ENCODE data around the gene COPS6. TPM values are rescaled to one million over a fixed set of nuclear protein-coding genes. Genes with fewer than 3 reads are reported as not detected.

Gene COPS6
- 143 to 198 TPM (median 176 TPM) in 5 replicates for total RNA-seq (2022; extraction: Qiagen RNA extraction; ENCODE audit: low read depth)

DNA sequence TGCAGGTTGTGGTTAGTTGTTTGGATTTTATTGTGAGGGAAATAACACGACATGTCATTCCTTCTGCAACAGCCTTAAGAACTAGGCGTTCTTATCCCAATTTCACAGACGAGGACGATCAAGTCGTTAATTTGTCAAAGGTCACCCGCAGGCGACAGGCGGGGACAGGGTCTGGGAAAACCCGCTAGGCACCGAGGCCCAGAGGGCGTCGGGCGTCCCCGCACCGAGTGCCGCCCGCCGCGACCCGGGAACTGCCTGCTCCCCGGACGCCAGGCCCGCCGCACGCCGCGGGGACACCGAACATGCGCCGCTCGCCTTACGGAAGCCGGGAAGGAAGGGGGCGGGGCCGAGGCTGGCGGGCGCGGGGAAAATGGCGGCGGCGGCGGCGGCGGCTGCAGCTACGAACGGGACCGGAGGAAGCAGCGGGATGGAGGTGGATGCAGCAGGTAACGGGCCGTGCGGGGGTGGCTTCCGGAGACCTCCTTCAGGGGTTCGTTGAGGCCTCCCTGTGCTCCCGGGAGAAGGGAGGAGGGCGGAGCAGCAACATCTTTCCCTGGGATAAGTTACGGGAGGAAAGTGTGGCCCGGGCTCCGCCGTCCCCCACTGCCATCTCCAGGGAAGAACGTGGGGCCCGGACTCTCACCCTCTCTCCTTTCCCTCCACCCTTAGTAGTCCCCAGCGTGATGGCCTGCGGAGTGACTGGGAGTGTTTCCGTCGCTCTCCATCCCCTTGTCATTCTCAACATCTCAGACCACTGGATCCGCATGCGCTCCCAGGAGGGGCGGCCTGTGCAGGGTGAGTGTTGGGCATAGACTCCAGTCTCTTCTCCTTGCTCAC is at the start of gene COPS6:
TSS of gene COPS6 (plus strand) at position 349 of the 837 bp plus-strand sequence. CDS start at position 371, 22 bp downstream.

DNA sequence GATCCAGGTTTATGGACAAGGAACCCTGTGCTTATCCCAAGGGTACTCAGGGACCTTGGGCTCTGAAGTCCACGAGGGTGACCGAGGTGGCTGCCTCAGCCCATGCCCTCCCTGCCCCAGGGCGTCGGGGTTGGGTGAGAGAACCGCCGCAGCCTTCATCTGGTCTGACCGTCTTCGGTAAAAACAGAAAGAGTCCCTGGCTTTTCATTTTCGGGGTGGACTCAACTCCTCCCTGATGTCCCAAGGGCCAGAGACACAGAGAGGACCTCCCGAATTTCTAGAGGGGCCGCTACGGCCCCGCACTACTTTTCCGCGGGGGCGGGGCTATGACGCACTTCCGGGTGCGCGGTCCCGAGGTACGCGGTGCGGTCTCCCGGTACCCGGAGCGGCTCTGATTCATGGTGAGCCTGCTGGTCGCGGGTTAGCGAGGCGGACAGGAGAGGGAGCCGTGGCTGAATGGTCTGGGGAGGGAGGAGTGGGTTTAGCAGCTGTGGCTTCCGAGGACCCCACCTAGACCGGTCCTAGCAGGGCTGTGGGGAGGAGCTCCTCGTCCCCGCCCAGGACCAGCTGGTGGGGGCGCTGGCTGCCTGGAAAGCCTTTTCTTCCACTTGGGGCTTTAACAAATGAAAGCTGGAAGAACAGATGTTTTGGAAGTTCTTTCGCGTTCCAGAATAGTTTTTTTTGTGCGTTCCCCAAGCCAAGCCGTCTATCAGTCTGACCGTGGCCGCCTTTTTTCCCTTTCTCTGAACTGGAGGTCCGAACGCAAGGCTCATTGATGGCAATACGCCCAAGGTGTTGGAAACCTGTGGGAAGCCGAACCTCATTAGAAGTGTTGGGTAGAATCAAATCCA is 39.1 kb upstream of the COPS6 start, which contains the start of gene ZSCAN21:
TSS of gene ZSCAN21 (plus strand) at position 334 of the 851 bp plus-strand sequence. CDS start 7,233 bp downstream, outside the sequence.

DNA sequence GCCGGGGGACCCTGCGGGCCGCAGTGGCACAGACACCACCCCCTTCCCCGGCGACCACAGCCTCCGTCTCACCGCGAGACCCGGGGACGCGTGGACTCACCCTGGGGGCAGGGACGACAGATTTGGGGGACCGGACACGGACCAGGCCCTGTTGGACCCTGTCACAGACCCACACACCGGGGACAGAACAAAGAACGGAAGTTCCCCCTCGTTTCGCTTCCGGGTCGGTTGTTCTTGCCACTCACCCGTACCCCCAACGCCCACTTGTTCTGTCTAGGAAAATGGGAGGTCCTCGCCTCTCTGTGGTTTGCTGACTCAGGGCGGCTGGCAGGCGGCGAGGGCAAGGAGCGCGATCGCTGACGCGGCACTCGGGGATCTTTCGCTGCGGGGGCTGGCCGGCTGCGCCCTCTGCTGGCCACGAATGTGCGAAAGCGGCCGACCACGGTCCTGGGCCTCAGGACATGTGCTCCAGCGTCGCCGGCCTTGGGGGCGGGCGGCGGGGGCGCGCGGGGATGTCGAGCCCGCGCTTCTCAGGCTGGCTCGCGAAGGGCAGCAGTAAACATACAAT is 7.2 kb upstream of the COPS6 start, which contains the start of gene ZNF3:
TSS of gene ZNF3 (minus strand) at position 189 of the 568 bp plus-strand sequence. CDS start 4,366 bp downstream, outside the sequence.

DNA sequence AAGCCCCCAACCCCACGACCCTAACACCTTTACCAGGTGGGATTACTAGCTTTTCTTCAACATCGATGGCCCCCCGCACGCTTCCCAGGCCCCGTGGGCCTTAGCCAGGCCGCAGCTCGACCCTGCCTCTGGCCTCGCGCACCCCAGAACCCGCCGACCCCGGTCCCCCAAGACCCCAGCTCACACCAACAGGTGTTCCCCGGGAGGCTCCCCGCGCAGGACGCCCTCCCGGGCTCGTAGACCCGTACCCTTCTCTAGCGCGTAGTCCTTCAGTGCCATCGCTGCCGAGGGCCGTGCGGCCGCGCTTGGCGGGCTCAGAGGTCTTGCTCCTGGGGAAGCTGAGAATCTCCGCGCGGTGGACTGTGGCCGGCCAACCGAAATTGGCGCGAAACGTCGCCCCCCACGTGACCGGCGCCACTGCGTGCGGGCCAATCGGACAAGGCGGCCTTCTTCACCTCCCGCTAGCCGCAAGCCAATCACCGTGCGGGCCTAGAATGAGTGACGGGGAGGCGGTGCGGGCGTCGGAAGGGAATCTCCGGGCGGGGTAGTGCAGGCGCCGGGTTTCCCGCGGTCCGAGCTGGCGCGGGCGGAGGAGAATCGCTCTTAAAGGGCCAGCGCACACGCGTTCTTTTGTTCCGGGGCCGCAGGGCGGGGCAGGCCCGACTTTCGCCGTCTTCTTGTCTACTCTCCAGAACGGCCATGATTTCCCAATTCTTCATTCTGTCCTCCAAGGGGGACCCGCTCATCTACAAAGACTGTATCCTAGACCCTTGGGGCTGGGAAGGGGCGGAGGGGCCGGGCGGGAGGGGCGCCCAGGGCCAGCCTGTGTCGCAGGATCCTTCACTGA is 12.5 kb downstream of the COPS6 start, which contains the start of the genes AP4M1 and MCM7:
TSS of gene AP4M1 (plus strand) at position 628 of the 847 bp plus-strand sequence. CDS start at position 700, 72 bp downstream.
TSS of gene MCM7 (minus strand) at position 382 of the 847 bp plus-strand sequence. CDS start at position 279, 103 bp downstream.

DNA sequence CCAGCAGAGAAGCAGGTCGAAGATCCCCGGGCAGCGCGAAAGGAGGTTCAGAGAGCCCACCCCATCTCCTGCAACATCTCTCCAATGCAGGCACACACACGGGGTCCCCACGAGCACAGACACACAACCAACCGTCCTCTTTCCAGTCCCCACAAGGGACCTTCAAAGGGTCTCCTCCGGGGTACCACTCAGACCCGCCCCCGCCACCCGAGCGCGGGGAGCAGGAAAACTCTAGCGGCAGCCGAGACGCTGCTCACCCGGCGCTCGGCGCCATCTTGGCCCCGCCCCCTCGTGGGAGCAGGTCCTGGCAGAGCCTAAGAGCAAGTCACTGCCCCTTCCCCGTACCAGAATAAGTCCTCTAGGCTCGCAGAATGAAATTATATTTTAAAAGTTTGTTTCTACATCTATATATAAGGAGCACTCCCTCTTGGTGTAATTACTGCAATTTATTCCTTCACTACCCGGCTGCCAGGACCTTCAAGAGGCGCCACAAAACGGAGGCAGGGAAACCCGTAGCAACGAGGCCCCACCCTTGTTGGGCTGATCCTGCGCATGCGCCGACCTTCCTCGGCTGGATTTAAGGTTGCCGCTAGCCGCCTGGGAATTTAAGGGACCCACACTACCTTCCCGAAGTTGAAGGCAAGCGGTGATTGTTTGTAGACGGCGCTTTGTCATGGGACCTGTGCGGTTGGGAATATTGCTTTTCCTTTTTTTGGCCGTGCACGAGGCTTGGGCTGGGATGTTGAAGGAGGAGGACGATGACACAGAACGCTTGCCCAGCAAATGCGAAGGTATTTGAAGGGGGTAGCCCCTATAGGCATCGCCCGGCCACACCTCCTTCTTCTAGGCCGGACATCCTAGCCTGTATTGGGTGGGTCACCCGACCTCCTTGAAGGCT is 30.6 kb downstream of the COPS6 start, which contains the start of the genes CNPY4 and TAF6:
TSS of gene CNPY4 (plus strand) at position 563 of the 898 bp plus-strand sequence. CDS start at position 674, 111 bp downstream.
TSS of gene TAF6 (minus strand) at position 287 of the 898 bp plus-strand sequence. CDS start 5,149 bp downstream, outside the sequence.

DNA sequence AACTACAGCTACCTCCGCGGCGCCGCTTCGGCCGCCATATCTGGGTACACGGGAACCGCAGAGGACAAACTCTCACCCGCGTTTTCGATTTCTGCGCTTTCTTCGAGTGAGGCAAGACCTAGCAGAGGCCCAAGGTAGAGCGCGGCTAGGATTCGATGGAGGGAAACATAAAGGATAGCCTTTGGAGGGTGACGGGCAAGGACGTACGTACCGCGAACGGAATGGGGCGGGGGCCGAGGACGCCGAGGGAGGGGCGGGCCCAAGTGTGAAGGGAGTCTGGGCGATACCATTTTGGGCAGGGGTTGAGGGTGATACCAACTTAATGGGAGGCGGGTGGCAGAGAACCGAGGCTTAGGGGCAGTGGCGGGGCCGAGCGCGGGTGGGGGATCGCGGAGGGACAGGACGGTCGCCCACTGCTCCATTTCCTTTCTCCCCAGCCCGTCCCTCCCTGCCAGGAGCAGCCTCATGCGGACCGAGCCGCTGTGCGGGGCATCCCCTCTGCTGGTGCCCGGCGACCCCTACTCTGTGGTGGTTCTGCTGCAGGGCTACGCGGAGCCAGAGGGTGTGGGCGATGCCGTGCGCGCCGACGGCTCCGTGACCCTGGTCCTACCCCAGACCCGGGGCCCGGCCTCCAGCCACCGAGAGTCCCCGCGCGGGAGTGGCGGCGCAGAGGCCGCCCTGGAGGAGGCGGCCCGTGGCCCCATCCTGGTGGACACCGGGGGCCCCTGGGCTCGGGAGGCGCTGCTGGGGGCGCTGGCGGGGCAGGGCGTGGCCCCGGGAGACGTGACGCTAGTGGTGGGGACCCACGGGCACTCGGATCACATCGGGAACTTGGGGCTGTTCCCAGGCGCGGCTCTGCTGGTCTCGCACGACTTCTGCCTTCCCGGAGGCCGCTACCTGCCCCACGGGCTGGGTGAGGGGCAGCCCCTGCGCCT is 38.4 kb downstream of the COPS6 start, which contains the start of gene MBLAC1:
TSS of gene MBLAC1 (plus strand) at position 37 of the 935 bp plus-strand sequence. CDS start at position 466, 429 bp downstream.

Other genes with a start within 250 kb of the COPS6 start
- gene OR2AE1, start 211.9 kb upstream of the COPS6 start, total RNA-seq (2022; extraction: Qiagen RNA extraction; ENCODE audit: low read depth): not detected in 5 replicates
- gene TRIM4, start 169.4 kb upstream of the COPS6 start, total RNA-seq (2022; extraction: Qiagen RNA extraction; ENCODE audit: low read depth): 23.0 to 34.7 TPM (median 27.0 TPM) in 5 replicates
- not detected in 5 replicates for gene GJC3, start 159.3 kb upstream of the COPS6 start, total RNA-seq (2022; extraction: Qiagen RNA extraction; ENCODE audit: low read depth)
- 0.31 TPM in 1 of 5 replicates, not detected in the others for gene AZGP1, start 112.9 kb upstream of the COPS6 start, total RNA-seq (2022; extraction: Qiagen RNA extraction; ENCODE audit: low read depth)
- 5.8 to 11.6 TPM (median 8.9 TPM) in 5 replicates for gene ZKSCAN1, start 73.4 kb upstream of the COPS6 start, total RNA-seq (2022; extraction: Qiagen RNA extraction; ENCODE audit: low read depth)
- gene ZSCAN21, start 39.2 kb upstream of the COPS6 start, total RNA-seq (2022; extraction: Qiagen RNA extraction; ENCODE audit: low read depth): 8.3 to 11.5 TPM (median 10.0 TPM) in 5 replicates
- 17.2 to 21.9 TPM (median 20.4 TPM) in 5 replicates for gene ZNF3, start 7.2 kb upstream of the COPS6 start, total RNA-seq (2022; extraction: Qiagen RNA extraction; ENCODE audit: low read depth)
- 205 to 248 TPM (median 245 TPM) in 5 replicates for gene MCM7, start 12.4 kb downstream of the COPS6 start, total RNA-seq (2022; extraction: Qiagen RNA extraction; ENCODE audit: low read depth)
- 12.8 to 17.5 TPM (median 16.1 TPM) in 5 replicates for gene AP4M1, start 12.7 kb downstream of the COPS6 start, total RNA-seq (2022; extraction: Qiagen RNA extraction; ENCODE audit: low read depth)
- 57.0 to 69.0 TPM (median 65.2 TPM) in 5 replicates for gene TAF6, start 30.4 kb downstream of the COPS6 start, total RNA-seq (2022; extraction: Qiagen RNA extraction; ENCODE audit: low read depth)
- 10.6 to 13.4 TPM (median 11.9 TPM) in 5 replicates for gene CNPY4, start 30.7 kb downstream of the COPS6 start, total RNA-seq (2022; extraction: Qiagen RNA extraction; ENCODE audit: low read depth)
- 2.8 to 3.5 TPM (median 3.0 TPM) in 5 replicates for gene MBLAC1, start 38.0 kb downstream of the COPS6 start, total RNA-seq (2022; extraction: Qiagen RNA extraction; ENCODE audit: low read depth)
- 133 to 186 TPM (median 171 TPM) in 5 replicates for gene LAMTOR4, start 59.9 kb downstream of the COPS6 start, total RNA-seq (2022; extraction: Qiagen RNA extraction; ENCODE audit: low read depth)
- 8.3 to 14.8 TPM (median 12.9 TPM) in 5 replicates for gene TRAPPC14, start 69.8 kb downstream of the COPS6 start, total RNA-seq (2022; extraction: Qiagen RNA extraction; ENCODE audit: low read depth)
- gene GAL3ST4, start 79.6 kb downstream of the COPS6 start, total RNA-seq (2022; extraction: Qiagen RNA extraction; ENCODE audit: low read depth): 0.14 to 0.27 TPM in 2 of 5 replicates, not detected in the others
- 0.37 to 1.0 TPM (median 0.92 TPM) in 5 replicates for gene GPC2, start 88.4 kb downstream of the COPS6 start, total RNA-seq (2022; extraction: Qiagen RNA extraction; ENCODE audit: low read depth)
- 0.06 to 0.40 TPM (median 0.21 TPM) in 5 replicates for gene STAG3, start 88.9 kb downstream of the COPS6 start, total RNA-seq (2022; extraction: Qiagen RNA extraction; ENCODE audit: low read depth)
- not detected in 5 replicates for gene PVRIG, start 131.0 kb downstream of the COPS6 start, total RNA-seq (2022; extraction: Qiagen RNA extraction; ENCODE audit: low read depth)
- not detected in 5 replicates for gene SPDYE3, start 218.7 kb downstream of the COPS6 start, total RNA-seq (2022; extraction: Qiagen RNA extraction; ENCODE audit: low read depth)